ENCODE data around the gene ARID4B.
"Not testable (repeated sequence)": the region's sequence is repeated elsewhere in the genome, so short reads cannot be mapped to it uniquely, and the experiment has no call there.

The ARID4B gene

DNA sequence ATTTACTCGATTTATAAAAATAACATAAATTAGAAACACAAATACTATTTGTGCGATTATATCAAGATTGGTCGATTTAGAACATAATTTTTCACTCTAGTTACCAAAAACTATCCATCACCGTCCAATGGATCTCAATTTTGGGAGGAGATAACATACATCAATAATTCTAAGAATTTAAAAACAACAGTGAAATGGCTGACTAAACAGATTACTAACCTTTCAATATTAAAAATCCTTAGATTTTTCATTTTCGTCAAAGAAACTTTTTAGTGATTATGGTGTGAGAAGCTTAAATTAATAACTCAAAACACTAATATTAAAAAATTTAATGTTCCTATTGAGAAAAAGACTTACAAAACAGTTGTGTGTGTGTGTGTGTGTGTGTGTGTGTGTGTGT, 91.9 kb downstream of the ARID4B start:
- Mint-ChIP-seq H3K4me1 (ENCODE audit: low read depth) (no peaks in the 10 kb centered on the region), H3K27me3 (no peaks in the 10 kb centered on the region), H3K36me3 (ENCODE audit: low read depth) (peaks cover 65% of the 10 kb centered on the region), H3K4me3 (no peak overlapping the region), H3K27ac (no peak overlapping the region), H3K9me3 (no peaks in the 10 kb centered on the region)
- intact Hi-C loops (cut with micrococcal nuclease): no loop called here

GRCh38 chr1:235229868-235230267, 98.1 kb downstream of the ARID4B start:
- intact Hi-C loops (cut with micrococcal nuclease): no loop called here
- Mint-ChIP-seq H3K9me3 (no peaks in the 10 kb centered on the region), H3K4me3 (no peak overlapping the region), H3K27ac (no peak overlapping the region), H3K4me1 (ENCODE audit: low read depth) (no peaks in the 10 kb centered on the region), H3K27me3 (no peaks in the 10 kb centered on the region), H3K36me3 (ENCODE audit: low read depth) (peaks cover 69% of the 10 kb centered on the region)

GRCh38 chr1:235227414-235227813, 100.6 kb downstream of the ARID4B start:
- peaks cover 73% of the 10 kb centered on the region for H3K36me3 Mint-ChIP-seq (ENCODE audit: low read depth)
- H3K9me3 Mint-ChIP-seq: no peaks in the 10 kb centered on the region
- no peaks in the 10 kb centered on the region for H3K4me1 Mint-ChIP-seq (ENCODE audit: low read depth)
- H3K27ac Mint-ChIP-seq: no peak overlapping the region
- no peaks in the 10 kb centered on the region for H3K27me3 Mint-ChIP-seq
- intact Hi-C loops (cut with micrococcal nuclease): no loop called here
- H3K4me3 Mint-ChIP-seq: no peak overlapping the region

DNA sequence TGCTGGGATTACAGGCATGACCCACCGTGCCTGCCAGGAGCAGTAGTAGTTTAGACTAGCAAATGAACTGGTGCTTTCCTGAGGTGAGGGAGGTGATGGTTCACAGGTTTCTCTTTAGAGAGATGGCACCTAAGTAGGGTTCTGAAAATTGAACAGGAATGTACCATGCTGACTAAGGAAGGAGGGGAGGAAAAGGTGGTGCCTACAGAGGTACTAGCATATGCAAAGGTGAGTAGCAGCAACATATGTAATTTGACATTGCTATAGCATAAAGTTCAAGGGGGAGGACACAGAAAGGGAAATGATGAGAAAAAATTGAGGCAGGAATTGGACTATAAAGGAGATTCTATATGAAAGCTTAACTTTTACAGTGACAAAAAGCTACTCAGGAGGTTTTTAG, 101.0 kb downstream of the ARID4B start:
- intact Hi-C loops (cut with micrococcal nuclease): no loop called here
- no peaks in the 10 kb centered on the region for H3K4me1 Mint-ChIP-seq (ENCODE audit: low read depth)
- H3K27ac Mint-ChIP-seq: no peak overlapping the region
- no peaks in the 10 kb centered on the region for H3K27me3 Mint-ChIP-seq
- no peaks in the 10 kb centered on the region for H3K9me3 Mint-ChIP-seq
- H3K36me3 Mint-ChIP-seq (ENCODE audit: low read depth): peaks cover 76% of the 10 kb centered on the region
- H3K4me3 Mint-ChIP-seq: no peak overlapping the region

- no peaks in the 10 kb centered on the region for H3K27me3 Mint-ChIP-seq
- no peak overlapping the region for H3K27ac Mint-ChIP-seq
- H3K36me3 Mint-ChIP-seq (ENCODE audit: low read depth): peaks cover 71% of the 10 kb centered on the region
- H3K4me1 Mint-ChIP-seq (ENCODE audit: low read depth): no peaks in the 10 kb centered on the region
- intact Hi-C loops (cut with micrococcal nuclease): no loop called here
- H3K4me3 Mint-ChIP-seq: no peak overlapping the region
- H3K9me3 Mint-ChIP-seq: no peaks in the 10 kb centered on the region
Observed at GRCh38 chr1:235225299-235225698, 102.7 kb downstream of the ARID4B start.

DNA sequence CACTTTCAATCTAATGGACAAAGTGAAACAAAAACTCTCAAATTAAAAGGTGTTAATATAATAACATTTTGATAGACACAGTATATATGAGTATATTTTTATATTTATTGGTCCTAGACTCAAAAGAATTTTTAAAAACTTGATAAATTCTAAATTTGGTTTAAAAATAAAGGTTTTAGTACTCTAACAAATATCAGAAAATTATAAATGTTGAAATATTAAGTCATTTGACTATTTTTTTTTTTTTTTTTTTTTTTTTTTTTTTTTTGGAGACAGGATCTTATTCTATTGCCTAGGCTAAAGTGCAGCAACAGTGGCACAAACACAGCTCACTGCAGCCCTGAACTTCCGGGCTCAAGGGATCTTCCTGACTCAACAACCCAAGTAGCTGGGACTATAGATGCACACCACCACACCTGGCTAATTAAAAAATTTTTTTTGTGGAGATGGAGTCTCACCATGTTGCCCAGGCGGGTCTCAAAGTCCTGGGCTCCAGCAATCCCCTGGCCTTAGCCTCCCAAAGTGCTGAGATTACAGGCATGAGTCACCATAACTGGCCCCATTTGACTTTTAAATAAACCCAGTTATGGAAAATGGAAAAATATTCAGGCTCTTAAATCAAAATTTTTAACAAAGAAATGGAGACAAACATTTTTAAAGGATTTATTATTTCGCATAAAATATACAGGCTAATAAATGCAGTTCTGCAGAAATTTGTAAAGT, 106.2 kb downstream of the ARID4B start:
- H3K27me3 Mint-ChIP-seq: no peaks in the 10 kb centered on the region
- intact Hi-C loops (cut with micrococcal nuclease): no loop called here
- H3K27ac Mint-ChIP-seq: no peak overlapping the region
- H3K4me3 Mint-ChIP-seq: no peak overlapping the region
- H3K9me3 Mint-ChIP-seq: no peaks in the 10 kb centered on the region
- H3K4me1 Mint-ChIP-seq (ENCODE audit: low read depth): no peaks in the 10 kb centered on the region
- peaks cover 67% of the 10 kb centered on the region for H3K36me3 Mint-ChIP-seq (ENCODE audit: low read depth)

DNA sequence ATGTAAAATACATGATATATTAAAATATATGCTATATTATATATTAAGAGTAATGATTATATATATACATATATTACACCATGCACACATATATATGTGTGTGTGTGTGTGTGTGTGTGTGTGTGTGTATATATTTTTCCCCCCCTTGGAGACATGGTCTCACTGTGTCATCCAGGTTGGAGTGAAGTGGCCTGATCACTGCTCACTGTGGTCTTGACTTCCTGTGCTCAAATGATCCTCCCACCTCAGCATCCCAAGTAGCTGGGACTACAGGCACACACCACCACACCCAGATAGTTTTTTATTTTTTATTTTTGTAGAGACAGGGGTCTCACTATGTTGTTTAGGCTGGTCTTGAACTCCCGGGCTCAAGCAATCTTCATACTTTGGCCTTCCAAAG, 112.5 kb downstream of the ARID4B start:
- no peaks in the 10 kb centered on the region for H3K27me3 Mint-ChIP-seq
- intact Hi-C loops (cut with micrococcal nuclease): no loop called here
- no peaks in the 10 kb centered on the region for H3K9me3 Mint-ChIP-seq
- H3K27ac Mint-ChIP-seq: no peak overlapping the region
- no peaks in the 10 kb centered on the region for H3K4me1 Mint-ChIP-seq (ENCODE audit: low read depth)
- peaks cover 67% of the 10 kb centered on the region for H3K36me3 Mint-ChIP-seq (ENCODE audit: low read depth)
- no peak overlapping the region for H3K4me3 Mint-ChIP-seq

GRCh38 chr1:235214962-235215361, 113.0 kb downstream of the ARID4B start:
- peaks cover 67% of the 10 kb centered on the region for H3K36me3 Mint-ChIP-seq (ENCODE audit: low read depth)

DNA sequence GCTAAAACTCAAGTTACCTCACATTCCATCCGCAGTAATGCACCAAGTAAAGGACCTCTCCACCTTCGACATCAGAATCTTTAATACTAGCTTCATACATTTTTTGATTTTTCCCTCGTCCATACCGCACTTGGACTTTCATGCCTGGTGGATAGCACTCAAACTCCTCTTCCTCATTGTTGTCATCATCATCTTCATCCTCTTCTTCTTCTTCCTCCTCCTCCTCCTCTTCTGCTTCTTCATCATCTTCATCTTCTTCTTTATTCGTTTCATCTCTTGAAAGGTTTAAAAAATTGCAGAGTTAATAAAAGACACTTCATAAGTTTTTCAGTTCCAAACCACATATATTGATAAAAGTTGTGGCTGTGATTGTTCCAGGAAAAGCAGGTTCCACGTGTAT, 114.2 kb downstream of the ARID4B start:
- Mint-ChIP-seq H3K4me1 (ENCODE audit: low read depth) (no peaks in the 10 kb centered on the region), H3K27ac (no peak overlapping the region), H3K36me3 (ENCODE audit: low read depth) (peaks cover 65% of the 10 kb centered on the region), H3K27me3 (no peaks in the 10 kb centered on the region), H3K4me3 (no peak overlapping the region), H3K9me3 (no peaks in the 10 kb centered on the region)
- intact Hi-C loops (cut with micrococcal nuclease): no loop called here

More at GRCh38 chr1:235214962-235215361, 113.0 kb downstream of the ARID4B start:
- H3K4me1 Mint-ChIP-seq (ENCODE audit: low read depth); H3K27ac Mint-ChIP-seq; H3K27me3 Mint-ChIP-seq; H3K9me3 Mint-ChIP-seq; H3K4me3 Mint-ChIP-seq; intact Hi-C loops (cut with micrococcal nuclease): not testable (repeated sequence)

DNA sequence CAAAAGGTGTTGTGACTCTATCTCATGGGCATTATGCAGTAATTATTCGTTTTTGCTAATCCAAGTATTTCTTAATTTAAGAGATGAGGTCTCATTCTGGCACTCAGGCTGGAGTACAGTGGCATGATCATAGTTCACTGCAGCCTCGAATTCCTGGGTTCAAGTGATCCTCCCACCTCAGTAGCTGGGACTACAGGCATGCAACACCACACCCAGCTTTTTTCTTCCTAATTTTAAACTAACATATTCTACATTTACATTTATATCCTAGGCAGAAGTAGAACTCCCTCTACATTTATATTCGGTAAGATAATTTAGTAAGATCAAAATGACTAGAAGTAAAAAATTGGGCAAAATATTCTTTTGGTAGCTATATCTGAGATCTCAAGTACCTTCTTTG, 116.5 kb downstream of the ARID4B start:
- Mint-ChIP-seq H3K4me1 (ENCODE audit: low read depth) (peaks cover 1% of the 10 kb centered on the region), H3K27ac (no peak overlapping the region), H3K9me3 (no peaks in the 10 kb centered on the region), H3K36me3 (ENCODE audit: low read depth) (peaks cover 61% of the 10 kb centered on the region), H3K27me3 (no peaks in the 10 kb centered on the region), H3K4me3 (no peak overlapping the region)
- intact Hi-C loops (cut with micrococcal nuclease): no loop called here

DNA sequence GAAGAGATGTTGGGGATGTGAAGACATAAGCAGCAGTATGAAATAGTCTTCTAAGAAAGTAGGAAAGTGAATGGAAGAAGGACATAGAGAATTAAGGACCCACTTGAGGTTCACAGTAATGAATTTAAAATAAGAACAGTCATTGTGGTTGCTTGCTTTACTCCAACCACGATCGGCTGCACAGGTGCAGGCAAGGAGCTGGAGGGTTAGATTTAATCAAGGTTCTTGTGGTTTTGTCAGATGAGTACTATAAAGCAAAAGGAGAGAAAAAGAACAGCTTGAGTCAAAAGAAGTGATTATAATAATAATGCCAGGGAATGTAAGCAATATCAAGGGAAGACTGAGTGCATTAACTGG, 120.8 kb downstream of the ARID4B start:
- Mint-ChIP-seq H3K4me3 (no peak overlapping the region), H3K9me3 (no peaks in the 10 kb centered on the region)

GRCh38 chr1:235206533-235207208, 121.3 kb downstream of the ARID4B start:
- intact Hi-C loops (cut with micrococcal nuclease): loop anchor here (10.0 kb wide), 1 partner anchor 518 kb away; no protein-coding TSS in a partner anchor
- Mint-ChIP-seq H3K9me3 (no peaks in the 10 kb centered on the region), H3K27me3 (no peaks in the 10 kb centered on the region), H3K27ac (no peak overlapping the region), H3K36me3 (ENCODE audit: low read depth) (peaks cover 61% of the 10 kb centered on the region), H3K4me1 (ENCODE audit: low read depth) (peaks cover 6% of the 10 kb centered on the region), H3K4me3 (no peak overlapping the region)

More for the DNA sequence above, 120.8 kb downstream of the ARID4B start:
- Mint-ChIP-seq H3K36me3 (ENCODE audit: low read depth) (peaks cover 66% of the 10 kb centered on the region), H3K27ac (no peak overlapping the region), H3K27me3 (no peaks in the 10 kb centered on the region), H3K4me1 (ENCODE audit: low read depth) (peaks cover 6% of the 10 kb centered on the region)
- intact Hi-C loops (cut with micrococcal nuclease): loop anchor here (10.0 kb wide), 1 partner anchor 518 kb away; no protein-coding TSS in a partner anchor

DNA sequence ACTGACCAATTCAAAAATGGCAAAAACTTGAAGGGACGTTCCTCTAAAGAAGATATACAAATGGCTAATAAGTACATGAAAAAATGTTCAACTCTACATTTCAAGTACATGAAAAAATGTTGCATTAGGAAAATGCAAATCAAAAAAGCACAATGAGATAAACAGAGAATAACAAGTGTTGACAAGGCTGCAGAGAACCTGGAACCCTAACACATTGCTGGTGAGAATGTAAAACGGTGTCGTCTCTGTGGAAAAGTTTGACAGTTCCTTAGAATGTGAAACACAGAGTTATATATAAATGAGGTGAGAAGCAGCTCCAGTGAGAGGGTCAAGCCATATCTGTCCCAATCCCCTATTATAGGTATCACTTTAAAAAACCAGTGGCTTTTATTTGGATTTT, 122.3 kb downstream of the ARID4B start:
- H3K27me3 Mint-ChIP-seq: no peaks in the 10 kb centered on the region
- H3K9me3 Mint-ChIP-seq: no peaks in the 10 kb centered on the region
- intact Hi-C loops (cut with micrococcal nuclease): loop anchor here (10.0 kb wide), 1 partner anchor 519 kb away; no protein-coding TSS in a partner anchor
- peaks cover 57% of the 10 kb centered on the region for H3K36me3 Mint-ChIP-seq (ENCODE audit: low read depth)
- H3K4me3 Mint-ChIP-seq: no peak overlapping the region
- H3K27ac Mint-ChIP-seq: no peak overlapping the region
- H3K4me1 Mint-ChIP-seq (ENCODE audit: low read depth): peaks cover 6% of the 10 kb centered on the region

DNA sequence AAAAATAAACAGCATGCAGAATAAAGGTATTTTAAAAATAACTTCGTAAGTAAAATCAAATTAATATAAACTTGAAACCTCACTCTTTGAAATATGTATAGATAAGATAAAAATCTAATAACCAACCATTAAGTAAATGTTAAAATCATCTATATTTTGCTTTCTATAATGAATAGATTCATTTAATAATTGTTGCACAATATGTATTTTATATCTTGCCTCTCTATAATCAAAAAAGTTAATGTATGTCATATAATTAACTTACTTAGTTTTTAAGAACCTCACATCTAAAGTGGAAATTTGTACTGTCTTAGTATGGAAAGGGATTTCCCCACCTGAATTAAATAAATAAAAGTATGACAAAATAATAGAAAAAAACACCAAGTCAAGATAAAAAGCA, 124.6 kb downstream of the ARID4B start:
- no peak overlapping the region for H3K27ac Mint-ChIP-seq
- peaks cover 61% of the 10 kb centered on the region for H3K36me3 Mint-ChIP-seq (ENCODE audit: low read depth)
- peaks cover 6% of the 10 kb centered on the region for H3K4me1 Mint-ChIP-seq (ENCODE audit: low read depth)
- intact Hi-C loops (cut with micrococcal nuclease): loop anchor here (10.0 kb wide), 1 partner anchor 521 kb away; no protein-coding TSS in a partner anchor
- H3K4me3 Mint-ChIP-seq: no peak overlapping the region
- H3K27me3 Mint-ChIP-seq: no peaks in the 10 kb centered on the region
- no peaks in the 10 kb centered on the region for H3K9me3 Mint-ChIP-seq
